COLO829 (cell line): ENCODE results near the gene NF1.
A peak's percentile ranks its signal among the peaks of the same experiment; 100 is the strongest.
"Not testable (repeated sequence)": the region's sequence is repeated elsewhere in the genome, so short reads cannot be mapped to it uniquely, and the experiment has no call there.

Experiments used
- DNase-seq: peaks from one replicate; pipeline ENCODE4 v3.0.0; 2012; ENCODE audit warnings: low spot score

The NF1 gene

DNA sequence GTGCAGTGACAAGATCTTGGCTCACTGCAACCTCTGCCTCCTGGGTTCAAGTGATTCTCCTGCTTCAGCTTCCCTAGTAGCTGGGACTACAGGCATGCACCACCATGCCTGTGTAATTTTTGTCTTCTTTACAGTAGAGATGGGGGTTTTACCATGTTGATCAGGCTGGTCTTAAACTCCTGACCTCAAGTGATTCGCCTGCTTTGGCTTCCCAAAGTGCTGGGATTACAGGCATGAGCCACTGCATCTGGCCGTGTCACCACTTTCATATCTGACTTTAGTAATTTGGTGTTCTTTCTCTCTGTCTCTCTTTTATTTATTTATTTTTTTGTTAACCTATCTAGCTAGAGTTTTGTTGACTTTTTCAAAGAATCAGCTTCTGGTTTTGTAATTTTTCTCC lies 103.9 kb downstream of the NF1 start:
- DNase-seq = not testable (repeated sequence)

GRCh38 chr17:31200287-31200686 lies 105.5 kb downstream of the NF1 start:
- DNase-seq = no peak

- DNase-seq = no peak
These were observed 108.2 kb downstream of the NF1 start for GRCh38 chr17:31202968-31203367.

- no peak for DNase-seq
These were observed 116.7 kb downstream of the NF1 start for GRCh38 chr17:31211352-31212012.

DNA sequence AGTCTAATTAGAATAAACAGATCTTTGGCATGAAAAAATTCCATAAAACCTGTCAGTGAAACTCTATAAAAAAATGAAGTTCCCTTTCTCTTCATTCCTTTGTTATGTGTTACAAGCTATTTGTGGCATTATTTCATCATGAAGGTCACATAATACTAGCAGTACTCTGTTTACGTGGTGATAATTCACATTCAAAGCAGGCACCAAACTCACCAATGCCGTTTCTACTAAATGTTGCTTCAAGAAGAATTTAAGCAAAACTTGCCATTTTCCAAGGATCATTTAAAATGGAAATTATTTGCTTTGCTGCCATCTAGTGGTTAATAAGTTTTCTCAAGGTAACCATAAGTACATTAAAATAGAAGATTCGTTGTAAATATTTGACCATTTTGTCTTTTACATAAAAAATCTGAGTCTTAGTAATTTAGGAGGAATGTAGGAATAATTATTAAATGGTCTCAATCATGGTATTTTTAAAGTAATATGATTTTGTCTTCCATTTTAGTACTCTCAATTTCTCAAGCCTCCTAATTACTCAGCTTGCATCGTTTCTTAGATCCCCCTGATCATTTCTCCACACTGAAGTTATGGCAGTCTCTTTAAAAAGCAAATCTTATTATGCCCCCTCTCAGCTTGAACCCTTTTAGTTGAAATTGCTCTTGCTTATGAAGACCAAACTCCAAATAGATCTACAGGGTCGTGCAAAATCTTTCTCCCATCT lies 121.4 kb downstream of the NF1 start:
- peak; percentile 42 for DNase-seq

DNA sequence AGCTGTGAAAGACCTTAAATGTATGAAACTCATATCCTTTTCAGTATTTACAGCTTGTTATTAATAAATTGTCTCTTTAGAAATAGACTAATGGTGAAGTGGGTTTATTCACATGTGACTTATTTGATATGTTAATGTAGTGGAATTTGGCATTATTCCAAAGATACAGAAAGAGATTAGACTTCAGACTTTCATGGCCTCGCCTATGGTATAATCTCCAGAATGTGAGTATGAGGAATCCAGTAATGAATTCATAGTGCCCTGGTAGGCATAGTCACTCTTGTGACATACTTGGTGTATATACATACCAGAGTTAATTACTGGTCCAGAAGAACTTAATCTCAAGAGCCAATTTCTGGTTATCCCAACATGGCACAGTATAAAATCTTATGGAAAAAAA lies 129.6 kb downstream of the NF1 start:
- DNase-seq = no peak

DNA sequence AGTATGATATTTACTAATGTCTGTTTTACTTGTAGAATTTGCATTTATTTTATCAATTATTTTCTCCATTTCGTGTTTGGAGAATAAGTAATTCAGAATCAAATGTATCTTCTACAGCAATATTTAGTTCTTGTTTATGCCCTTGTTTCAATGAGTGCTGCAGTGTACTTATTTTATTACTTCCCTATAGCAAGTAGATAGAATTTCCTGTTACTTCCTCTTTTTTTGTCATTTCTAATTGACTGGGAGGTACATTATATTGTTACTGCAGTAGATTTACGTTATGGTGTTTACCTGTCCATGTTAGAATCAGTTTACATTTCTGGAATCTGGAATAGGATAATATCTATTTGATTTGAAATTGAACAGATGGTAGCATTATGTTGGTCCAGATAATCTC lies 131.1 kb downstream of the NF1 start:
- no peak for DNase-seq

DNA sequence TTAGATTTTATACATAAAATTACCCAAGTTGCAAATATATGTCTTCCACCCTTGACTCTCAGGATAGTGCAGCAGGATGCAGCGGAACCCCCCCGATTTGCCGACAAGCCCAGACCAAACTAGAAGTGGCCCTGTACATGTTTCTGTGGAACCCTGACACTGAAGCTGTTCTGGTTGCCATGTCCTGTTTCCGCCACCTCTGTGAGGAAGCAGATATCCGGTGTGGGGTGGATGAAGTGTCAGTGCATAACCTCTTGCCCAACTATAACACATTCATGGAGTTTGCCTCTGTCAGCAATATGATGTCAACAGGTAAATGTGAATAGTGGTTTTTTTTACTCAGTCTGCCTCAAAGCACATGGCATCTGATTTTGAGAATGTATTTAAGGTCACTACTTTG lies 131.6 kb downstream of the NF1 start:
- no peak for DNase-seq

DNA sequence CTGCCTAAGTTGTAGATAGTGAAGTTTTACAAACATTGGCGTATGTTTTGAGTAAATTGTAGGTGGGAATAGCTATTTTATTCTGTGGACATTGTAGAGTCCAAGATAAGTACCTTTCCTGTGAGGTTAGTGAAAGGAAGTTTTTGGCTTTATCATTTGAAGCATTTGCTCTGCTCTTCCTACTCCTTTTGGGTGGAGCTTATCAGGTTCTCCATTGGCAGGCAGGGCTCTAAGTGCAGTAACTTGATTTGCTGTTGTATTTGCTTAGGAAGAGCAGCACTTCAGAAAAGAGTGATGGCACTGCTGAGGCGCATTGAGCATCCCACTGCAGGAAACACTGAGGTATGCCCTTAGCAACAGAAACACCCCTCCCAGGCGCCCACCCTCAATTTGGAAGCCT lies 132.2 kb downstream of the NF1 start:
- no peak for DNase-seq

DNA sequence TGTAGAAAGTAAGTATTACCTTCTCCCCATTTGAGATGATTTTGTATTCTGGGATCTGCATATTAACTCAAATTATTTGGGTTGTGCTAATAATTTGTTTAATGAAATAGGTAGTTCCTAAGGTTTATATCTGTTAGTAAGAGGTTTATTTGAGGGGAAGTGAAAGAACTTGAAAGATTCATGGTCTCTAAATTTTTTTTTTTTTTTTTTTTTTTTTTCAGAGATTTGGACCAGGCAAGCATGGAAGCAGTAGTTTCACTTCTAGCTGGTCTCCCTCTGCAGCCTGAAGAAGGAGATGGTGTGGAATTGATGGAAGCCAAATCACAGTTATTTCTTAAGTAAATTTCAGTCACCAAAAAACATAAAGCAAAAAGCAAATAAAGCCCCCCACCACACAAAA lies 137.1 kb downstream of the NF1 start:
- DNase-seq = no peak

GRCh38 chr17:31235110-31235509 lies 140.3 kb downstream of the NF1 start:
- no peak for DNase-seq

GRCh38 chr17:31236137-31236536 lies 141.4 kb downstream of the NF1 start:
- no peak for DNase-seq

GRCh38 chr17:31236712-31237111 lies 141.9 kb downstream of the NF1 start:
- DNase-seq = no peak

DNA sequence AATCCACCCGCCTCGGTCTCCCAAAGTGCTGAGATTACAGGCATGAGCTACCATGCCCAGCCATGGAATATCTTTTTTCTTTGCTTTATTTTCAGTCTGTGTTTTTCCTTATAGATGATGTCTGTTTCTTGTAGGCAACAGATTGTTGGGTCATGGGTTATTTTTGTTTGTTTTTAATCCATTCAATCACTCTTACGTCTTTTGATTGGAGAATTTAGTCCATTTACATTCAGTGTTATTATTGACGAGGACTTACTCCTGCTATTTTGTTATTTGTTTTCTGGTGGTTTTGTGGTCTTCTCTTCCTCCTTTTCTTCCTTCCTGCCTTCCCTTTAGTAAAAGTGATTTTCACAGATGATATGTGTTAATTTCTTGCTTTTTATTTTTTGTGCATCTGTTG lies 146.3 kb downstream of the NF1 start:
- no peak for DNase-seq

DNA sequence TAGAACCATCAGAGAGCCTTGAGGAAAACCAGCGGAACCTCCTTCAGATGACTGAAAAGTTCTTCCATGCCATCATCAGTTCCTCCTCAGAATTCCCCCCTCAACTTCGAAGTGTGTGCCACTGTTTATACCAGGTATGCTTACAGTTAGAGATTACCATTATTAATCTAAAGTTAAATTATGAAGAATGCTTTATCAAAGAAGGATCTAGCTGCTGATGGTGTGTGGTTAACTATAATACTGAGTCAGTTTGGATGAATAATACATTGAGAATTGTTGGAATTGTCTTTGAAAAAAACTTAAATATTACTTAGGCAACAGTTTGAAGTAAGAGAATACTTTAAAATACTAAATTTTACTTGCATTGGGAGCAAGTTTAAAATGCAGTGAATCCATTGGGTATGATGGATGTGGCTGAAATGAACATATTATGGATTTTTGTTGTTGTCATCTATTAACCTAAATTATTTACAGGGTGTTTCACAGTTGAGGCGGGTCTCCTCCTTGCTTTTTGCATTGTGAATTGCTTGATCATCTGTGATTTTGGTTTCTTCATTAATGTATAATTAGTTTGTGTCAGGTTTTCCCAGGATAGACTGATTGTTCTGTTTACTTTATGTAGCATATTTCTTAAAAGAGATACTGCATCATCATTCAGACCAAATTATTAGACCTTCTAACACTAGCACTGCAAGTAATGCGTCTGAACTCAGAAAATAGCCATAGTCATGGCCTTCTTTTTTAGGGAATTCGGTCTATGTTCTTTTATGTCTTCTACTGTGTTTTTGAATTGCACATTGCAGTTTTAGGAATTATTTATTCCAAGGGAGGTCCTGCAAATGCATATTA lies 154.4 kb downstream of the NF1 start:
- no peak for DNase-seq

DNA sequence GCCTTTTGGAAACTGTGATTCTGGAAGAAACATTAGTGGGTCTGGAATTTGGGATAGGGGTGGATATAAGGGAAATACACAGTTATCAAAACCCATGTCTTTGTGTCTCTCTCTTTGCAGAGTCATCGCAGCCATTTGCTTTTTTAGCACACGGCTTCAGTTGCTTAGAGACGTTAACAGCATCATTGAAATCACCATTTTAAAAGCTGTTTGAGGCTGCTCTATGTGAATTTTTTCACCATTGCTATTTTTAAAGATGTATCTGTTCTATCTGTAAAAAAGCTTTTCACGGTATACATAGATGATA lies 155.0 kb downstream of the NF1 start:
- DNase-seq = no peak

DNA sequence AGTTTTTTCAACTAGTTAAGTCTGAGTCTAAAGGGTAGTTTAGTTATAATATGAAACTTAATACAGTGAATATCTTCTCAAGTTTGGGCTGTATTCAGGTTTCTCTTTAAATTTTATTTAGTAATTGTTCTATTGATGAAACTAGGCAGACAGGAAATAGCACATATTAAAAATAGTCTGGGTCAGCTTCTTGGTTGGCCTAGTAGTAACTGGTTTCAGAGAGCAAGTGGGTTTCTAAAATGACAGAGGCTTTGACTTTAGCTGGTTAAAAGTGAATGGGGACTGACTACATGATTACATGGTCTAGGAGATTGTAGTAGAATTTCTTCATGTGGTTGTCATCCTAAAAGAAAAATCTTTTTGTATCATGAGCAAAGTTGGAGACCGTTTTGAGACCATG lies 155.5 kb downstream of the NF1 start:
- no peak for DNase-seq

- no peak for DNase-seq
These were observed 156.6 kb downstream of the NF1 start for GRCh38 chr17:31251105-31251969.

DNA sequence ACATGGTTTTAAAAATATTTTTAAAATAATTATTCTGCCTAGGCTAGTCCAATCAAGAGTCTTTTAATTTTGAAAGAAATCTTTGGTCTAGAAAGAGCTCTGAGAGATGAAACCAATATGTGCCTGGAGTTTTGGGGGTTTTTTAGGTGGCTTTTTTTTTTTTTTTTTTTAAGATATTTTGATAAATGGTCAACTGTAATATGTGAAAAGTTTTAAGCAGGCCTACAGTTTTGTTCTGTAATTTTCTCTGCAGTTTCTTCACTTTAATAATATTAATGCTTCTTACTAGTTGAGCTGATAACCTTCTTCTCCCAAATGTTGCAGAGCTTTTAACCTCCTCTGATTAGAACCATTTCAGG lies 157.2 kb downstream of the NF1 start:
- no peak for DNase-seq

DNA sequence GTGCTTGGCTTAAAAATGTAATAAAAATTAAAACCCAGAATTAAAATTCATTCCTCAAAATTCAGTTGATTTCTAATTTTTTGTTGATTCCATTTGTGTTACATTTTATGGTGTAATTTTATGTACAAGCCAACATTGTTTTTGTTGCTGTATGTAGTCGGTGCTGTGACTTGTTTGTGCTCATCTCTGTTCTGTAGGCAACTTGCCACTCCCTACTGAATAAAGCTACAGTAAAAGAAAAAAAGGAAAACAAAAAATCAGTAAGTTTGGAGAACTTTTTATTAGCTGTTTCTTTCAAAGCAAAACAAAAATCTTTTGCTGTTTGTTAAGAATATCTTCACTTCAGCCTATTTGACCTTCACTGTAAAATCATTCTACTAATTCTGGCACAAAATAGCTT lies 158.0 kb downstream of the NF1 start:
- DNase-seq = no peak

GRCh38 chr17:31254654-31255053 lies 159.9 kb downstream of the NF1 start:
- DNase-seq = no peak

DNA sequence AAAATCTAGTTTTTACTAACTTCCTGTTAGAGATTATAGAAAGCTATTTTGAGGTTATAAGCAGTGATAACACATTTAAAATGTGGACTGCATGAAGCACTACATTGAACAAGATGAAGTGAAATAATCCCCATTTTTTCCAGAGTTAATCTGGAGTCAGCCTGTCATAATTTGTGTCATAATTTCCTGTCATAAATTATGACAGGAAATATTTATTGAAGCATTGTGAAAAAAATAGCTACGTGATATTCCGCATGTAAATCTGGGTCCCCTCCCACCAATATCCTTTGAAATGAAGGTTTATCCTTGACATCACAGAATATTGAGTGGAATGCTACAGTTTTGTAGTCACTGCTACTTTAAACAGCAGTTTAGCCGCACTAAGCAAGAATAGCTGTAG lies 162.2 kb downstream of the NF1 start:
- no peak for DNase-seq
